Measurements from ENCODE around the gene ACAD9. TPM values are rescaled to one million over a fixed set of nuclear protein-coding genes. Genes with fewer than 3 reads are reported as not detected.
A peak's percentile ranks its signal among the peaks of the same experiment; 100 is the strongest.
"Not testable (repeated sequence)": the region's sequence is repeated elsewhere in the genome, so short reads cannot be mapped to it uniquely, and the experiment has no call there.

The ACAD9 gene
- total RNA-seq (2022), result 43.1 and 44.7 TPM in 2 replicates
- percentile 75 among the genes with signal in this experiment for Bru-seq, nascent RNA
- BruChase-seq, experiment 1, labeled RNA remaining after a 6-hour chase, result percentile 70 among the genes with signal in this experiment
- percentile 78 among the genes with signal in this experiment for BruChase-seq, experiment 2, labeled RNA remaining after a 2-hour chase
- long read RNA-seq, transcript ACAD9-201 (18 exons, 2,454 nt), result major isoform, 32 of 49 reads
- long read RNA-seq, partial matches to known transcripts, result 5 of 49 reads
- long read RNA-seq, other reads (novel, unspliced or antisense), result 9 of 49 reads

DNA sequence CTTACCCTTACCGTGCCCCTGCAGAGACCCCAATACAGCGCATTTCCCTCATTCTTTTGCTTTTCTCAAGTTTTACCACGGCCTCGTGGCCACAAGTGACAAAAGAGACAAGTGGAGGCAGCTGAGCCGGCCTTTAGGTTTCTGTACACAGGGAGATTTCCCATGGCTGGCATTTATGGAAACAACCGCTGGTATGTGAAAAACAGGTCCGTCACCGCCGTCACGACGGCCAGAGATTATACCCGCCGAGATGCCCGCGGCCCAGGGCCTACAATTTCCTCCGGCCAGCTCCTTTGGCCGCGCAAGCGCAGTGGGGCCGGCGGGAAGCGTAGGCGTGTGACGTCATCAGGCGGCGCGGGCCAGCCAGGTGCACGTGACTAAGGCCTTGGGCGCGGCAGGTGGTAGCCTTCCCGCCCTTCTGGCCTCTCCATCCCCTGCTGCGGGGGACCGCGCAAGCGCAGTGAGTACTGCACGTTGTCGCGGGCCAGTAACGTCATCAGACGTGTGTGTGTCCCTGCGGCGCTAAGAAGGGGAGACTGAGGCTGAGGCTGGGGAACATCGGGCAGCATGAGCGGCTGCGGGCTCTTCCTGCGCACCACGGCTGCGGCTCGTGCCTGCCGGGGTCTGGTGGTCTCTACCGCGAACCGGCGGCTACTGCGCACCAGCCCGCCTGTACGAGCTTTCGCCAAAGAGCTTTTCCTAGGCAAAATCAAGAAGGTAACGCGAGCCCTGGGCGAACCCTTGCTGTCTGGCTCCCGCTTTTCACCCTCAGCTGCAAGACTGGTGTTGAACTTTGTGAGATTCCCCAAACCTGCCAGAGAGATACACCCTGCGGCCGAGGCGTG lies at the start of gene ACAD9:
Gene ACAD9 (plus strand): TSS at position 496 of the 845 bp plus-strand sequence. CDS start 72 bp downstream, at position 568.
- ChIA-PET POLR2A (interaction anchor here (0.5 to 4.8 kb wide), 47 partner anchors 9 to 1291 kb away, joined by 3 to 89 read pairs (median 3); partner anchors contain the start of genes CNBP, RAB7A, RPN1 and RUVBL1), CTCF (interaction anchor here (0.6 to 4.8 kb wide), 6 partner anchors 198 to 1259 kb away, joined by 3 to 32 read pairs (median 4); no protein-coding TSS in a partner anchor)
- no TSS peak for BruUV-seq (replicated peaks)
- peak within 1 kb of the TSS; percentile 92 for H3K27ac Mint-ChIP-seq (ENCODE audit: low read depth, unreplicated experiment)
- peaks cover 30% of the 10 kb centered on the region for H3K36me3 Mint-ChIP-seq (ENCODE audit: insufficient read depth, unreplicated experiment)
- TF ChIP-seq CTCF (IDR thresholded peaks at IDR 0.05; ENCODE audit: unreplicated experiment), result no peak
- H3K4me1 Mint-ChIP-seq (ENCODE audit: insufficient read depth, unreplicated experiment), result peaks cover 37% of the 10 kb centered on the region
- H3K4me3 Mint-ChIP-seq (ENCODE audit: unreplicated experiment), result peak within 1 kb of the TSS; percentile 82
- intact Hi-C loops (cut with micrococcal nuclease), result loop anchor here (1.0 to 10.0 kb wide), 2 partner anchors 199 to 265 kb away; no protein-coding TSS in a partner anchor
- H3K9me3 Mint-ChIP-seq (ENCODE audit: unreplicated experiment), result no peaks in the 10 kb centered on the region
- no peaks in the 10 kb centered on the region for H3K27me3 Mint-ChIP-seq (ENCODE audit: insufficient read depth, unreplicated experiment)
- peak; percentile 98 for DNase-seq (ENCODE audit: unreplicated experiment)

GRCh38 chr3:128829925-128830625 lies 49.3 kb upstream of the ACAD9 start:
- intact Hi-C loops (cut with micrococcal nuclease); BruUV-seq (replicated peaks); H3K4me1 Mint-ChIP-seq (ENCODE audit: insufficient read depth, unreplicated experiment); H3K4me3 Mint-ChIP-seq (ENCODE audit: unreplicated experiment); H3K36me3 Mint-ChIP-seq (ENCODE audit: insufficient read depth, unreplicated experiment); H3K27me3 Mint-ChIP-seq (ENCODE audit: insufficient read depth, unreplicated experiment); H3K9me3 Mint-ChIP-seq (ENCODE audit: unreplicated experiment); DNase-seq (ENCODE audit: unreplicated experiment); H3K27ac Mint-ChIP-seq (ENCODE audit: low read depth, unreplicated experiment); CTCF ChIA-PET: not testable (repeated sequence)
- POLR2A ChIA-PET, result interaction anchor here (0.8 kb wide), 1 partner anchor 17 kb away, joined by 3 read pairs; no protein-coding TSS in a partner anchor

GRCh38 chr3:128830762-128831161 lies 48.7 kb upstream of the ACAD9 start:
- BruUV-seq (replicated peaks); H3K4me1 Mint-ChIP-seq (ENCODE audit: insufficient read depth, unreplicated experiment); DNase-seq (ENCODE audit: unreplicated experiment); H3K36me3 Mint-ChIP-seq (ENCODE audit: insufficient read depth, unreplicated experiment); H3K27ac Mint-ChIP-seq (ENCODE audit: low read depth, unreplicated experiment); H3K27me3 Mint-ChIP-seq (ENCODE audit: insufficient read depth, unreplicated experiment); intact Hi-C loops (cut with micrococcal nuclease); H3K4me3 Mint-ChIP-seq (ENCODE audit: unreplicated experiment); H3K9me3 Mint-ChIP-seq (ENCODE audit: unreplicated experiment); CTCF ChIA-PET: not testable (repeated sequence)
- POLR2A ChIA-PET, result interaction anchor here (0.8 kb wide), 1 partner anchor 18 kb away, joined by 3 read pairs; no protein-coding TSS in a partner anchor

DNA sequence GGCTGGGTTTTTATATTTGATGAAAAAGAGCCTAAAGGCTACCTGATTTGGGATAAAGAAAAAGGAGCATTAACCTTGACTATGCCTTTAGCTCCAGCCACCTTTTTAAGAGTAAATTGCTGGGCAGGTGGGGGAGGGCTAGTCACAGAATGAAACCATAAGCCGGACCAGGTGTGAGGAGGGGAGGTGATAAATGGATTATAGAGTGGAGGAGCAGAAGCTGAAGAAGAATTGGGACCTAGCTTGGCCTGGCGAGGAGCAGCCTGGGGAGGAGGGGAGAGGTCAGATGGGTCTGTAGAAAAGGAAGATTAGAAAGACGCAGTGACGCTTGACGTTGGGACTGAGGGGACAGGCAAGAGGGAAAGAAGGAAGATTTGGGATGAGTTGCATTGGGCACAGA lies 46.4 kb upstream of the ACAD9 start:
- H3K4me1 Mint-ChIP-seq (ENCODE audit: insufficient read depth, unreplicated experiment); H3K9me3 Mint-ChIP-seq (ENCODE audit: unreplicated experiment); DNase-seq (ENCODE audit: unreplicated experiment); H3K27ac Mint-ChIP-seq (ENCODE audit: low read depth, unreplicated experiment); POLR2A ChIA-PET; H3K27me3 Mint-ChIP-seq (ENCODE audit: insufficient read depth, unreplicated experiment); BruUV-seq (replicated peaks); H3K4me3 Mint-ChIP-seq (ENCODE audit: unreplicated experiment); H3K36me3 Mint-ChIP-seq (ENCODE audit: insufficient read depth, unreplicated experiment); intact Hi-C loops (cut with micrococcal nuclease): not testable (repeated sequence)
- CTCF ChIA-PET, result interaction anchor here (0.8 kb wide), 1 partner anchor 38 kb away, joined by 4 read pairs; no protein-coding TSS in a partner anchor

DNA sequence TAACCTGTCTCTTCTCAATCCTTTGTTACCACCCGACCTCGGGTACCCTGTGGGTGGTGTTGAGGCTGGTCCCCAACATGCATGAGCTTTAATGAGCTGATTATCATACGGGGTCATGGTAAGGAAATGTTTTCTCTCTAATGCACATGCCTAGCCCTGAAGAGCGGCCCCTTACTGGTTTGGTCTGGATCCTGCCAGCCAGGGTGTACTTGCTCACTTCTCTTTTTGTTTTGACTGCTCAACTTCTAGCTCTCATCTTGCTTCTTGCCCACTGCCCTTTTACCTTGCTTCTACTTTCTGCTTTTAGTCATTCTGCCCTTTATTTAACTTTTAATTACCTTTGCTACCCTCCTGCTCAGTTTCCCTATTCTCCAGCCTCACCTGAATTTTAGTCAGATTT lies 44.3 kb upstream of the ACAD9 start:
- ChIA-PET POLR2A (no interaction called here), CTCF (interaction anchor here (0.8 kb wide), 1 partner anchor 160 kb away, joined by 3 read pairs; no protein-coding TSS in a partner anchor)
- no peak for TF ChIP-seq CTCF (IDR thresholded peaks at IDR 0.05; ENCODE audit: unreplicated experiment)
- BruUV-seq (replicated peaks), result no TSS peak
- intact Hi-C loops (cut with micrococcal nuclease), result no loop called here
- Mint-ChIP-seq H3K4me1 (ENCODE audit: insufficient read depth, unreplicated experiment) (no peaks in the 10 kb centered on the region), H3K27ac (ENCODE audit: low read depth, unreplicated experiment) (no peak overlapping the region), H3K9me3 (ENCODE audit: unreplicated experiment) (no peaks in the 10 kb centered on the region), H3K4me3 (ENCODE audit: unreplicated experiment) (no peak overlapping the region), H3K27me3 (ENCODE audit: insufficient read depth, unreplicated experiment) (no peaks in the 10 kb centered on the region), H3K36me3 (ENCODE audit: insufficient read depth, unreplicated experiment) (no peaks in the 10 kb centered on the region)
- DNase-seq (ENCODE audit: unreplicated experiment), result no peak
